Lung (tissue), 12 donors: ENCODE results near the gene TPRN. TPM values are rescaled to one million over a fixed set of nuclear protein-coding genes. Genes with fewer than 3 reads are reported as not detected.

Source experiments
- ATAC-seq: fragments of 200-7000 bp; cut with Tn5 transposase; one replicate; pipeline ENCODE4 v1.9.1; 2020; ENCODE audit warnings: moderate number of reproducible peaks; ENCODE audit not compliant: insufficient read depth, low FRiP score
- DNase-seq, 3 donors: peaks; one replicate each; pipeline ENCODE4 v3.0.0-alpha.2; 2013 to 2017
- H3K27ac ChIP-seq, 2 donors: one replicate each; pipeline ENCODE4 v1.5.1; 2013; ENCODE audit warnings: mild to moderate bottlenecking in 2 of 2, moderate library complexity in 2 of 2, control low read depth in 1 of 2, inconsistent platforms in 1 of 2, low read depth in 1 of 2, low read length in 1 of 2
- H3K27me3 ChIP-seq, 3 donors: one replicate each; pipeline ENCODE4 v1.5.1; 2013; ENCODE audit warnings: low read length in 2 of 3; ENCODE audit not compliant: control insufficient read depth in 3 of 3, insufficient read depth in 3 of 3
- H3K36me3 ChIP-seq, 4 donors: one replicate each; pipeline ENCODE4 v1.5.1; 2013; ENCODE audit warnings: low read length in 4 of 4, mild to moderate bottlenecking in 1 of 4, moderate library complexity in 1 of 4; ENCODE audit not compliant: control insufficient read depth in 4 of 4, insufficient read depth in 4 of 4
- H3K4me1 ChIP-seq, 5 donors: one replicate each; pipeline ENCODE4 v1.5.1; 2013; ENCODE audit warnings: low read length in 5 of 5, mild to moderate bottlenecking in 2 of 5, moderate library complexity in 1 of 5; ENCODE audit not compliant: control insufficient read depth in 5 of 5, insufficient read depth in 5 of 5
- H3K4me3 ChIP-seq: one replicate; pipeline ENCODE4 v1.5.1; 2013; ENCODE audit warnings: mild to moderate bottlenecking, control low read depth, moderate library complexity
- H3K9ac ChIP-seq, 2 donors: one replicate each; pipeline ENCODE4 v1.5.1; 2013; ENCODE audit warnings: low read length in 2 of 2, control low read depth in 1 of 2; ENCODE audit not compliant: insufficient read depth in 1 of 2
- H3K9me3 ChIP-seq, 4 donors: one replicate each; pipeline ENCODE4 v1.5.1; 2013; ENCODE audit warnings: low read length in 3 of 4, mild to moderate bottlenecking in 1 of 4, moderate library complexity in 1 of 4; ENCODE audit not compliant: control insufficient read depth in 4 of 4, insufficient read depth in 3 of 4
- whole genome bisulfite sequencing, 2 donors: extraction: QIAGEN DNeasy Blood & Tissue Kit; methylation state at CpG; one replicate each; pipeline ENCODE4 v1.1.7; 2013; 5-methylcytosine and 5-hydroxymethylcytosine counted together
- polyA plus RNA-seq, 2 donors: library from polyadenylated mRNA; stranded (reverse); fragments of 200-250 nt; gene quantifications; one replicate each; pipeline ENCODE4 v1.2.1, GENCODE V29; 2013
- total RNA-seq, 2 donors: library from RNA; depleted of rRNA in 1 of 2; stranded (reverse); fragments of >200 nt in 1 of 2; gene quantifications; one replicate each; pipeline ENCODE4 v1.2.1, GENCODE V29; 2014 to 2021
- TF ChIP-seq, protein P1 (sequence below): IDR thresholded peaks from 2 replicates; pipeline ENCODE4 v1.5.1; 2012; ENCODE audit warnings: mild to moderate bottlenecking; ENCODE audit errors: control extremely low read depth, extremely low read depth
- donor health status: control.
- donor health status: control.
- donor health status: Bipolar disorder and iron deficiency.
- donor health status: healthy.
- donor health status: DM: yes; HTN: yes; CAD: no.

The TPRN gene
- total and polyA plus RNA-seq, 4 donors = 8.9 to 30.6 (median 15.5) TPM

DNA sequence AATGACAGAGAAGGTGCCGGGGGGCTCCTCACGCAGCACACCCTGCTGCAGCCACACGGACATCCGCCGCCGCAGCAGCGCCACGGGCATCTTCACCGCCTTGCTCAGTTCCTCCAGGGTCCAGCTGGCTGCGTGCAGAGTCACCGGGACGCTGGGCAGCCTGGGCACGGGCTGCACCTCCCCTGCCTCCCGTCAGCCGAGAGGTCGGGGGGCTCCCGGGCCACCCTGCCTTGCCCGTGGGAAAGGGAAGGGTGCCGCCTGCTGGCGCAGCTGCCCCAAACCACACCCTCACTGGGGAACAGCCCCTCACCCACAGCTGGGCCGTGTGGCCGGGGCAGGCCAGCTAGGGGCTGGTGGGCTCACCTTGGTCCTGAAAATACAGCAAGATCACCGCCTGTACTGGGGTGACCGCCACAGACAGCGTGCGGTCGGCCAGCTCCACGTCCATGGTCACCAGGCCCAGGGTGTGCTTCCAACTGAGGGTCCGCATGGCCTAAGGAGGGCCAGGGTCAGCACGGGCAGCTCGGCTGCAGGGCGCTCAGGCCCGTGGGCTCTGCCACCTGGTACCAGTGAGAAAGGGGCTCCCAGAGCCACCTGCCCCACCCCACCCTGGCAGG lies 25.1 kb downstream of the TPRN start:
- Histone ChIP-seq H3K36me3 (peaks cover 0 to 32% (median 2%) of the 10 kb centered on the region in 4 donors), H3K9ac (no peak overlapping the region), H3K27ac (no peak overlapping the region), H3K4me3 (no peak overlapping the region), H3K9me3 (no peaks in the 10 kb centered on the region), H3K4me1 (peaks cover 0 to 5% (median 0%) of the 10 kb centered on the region in 5 donors), H3K27me3 (peaks cover 0 to 7% (median 6%) of the 10 kb centered on the region in 3 donors)
- ATAC-seq (no peak), DNase-seq (no peak)
- 37 to 51% methylated on average over 33 of the region's 33 CpGs for WGBS, 2 donors
- TF ChIP-seq, protein P1, sequence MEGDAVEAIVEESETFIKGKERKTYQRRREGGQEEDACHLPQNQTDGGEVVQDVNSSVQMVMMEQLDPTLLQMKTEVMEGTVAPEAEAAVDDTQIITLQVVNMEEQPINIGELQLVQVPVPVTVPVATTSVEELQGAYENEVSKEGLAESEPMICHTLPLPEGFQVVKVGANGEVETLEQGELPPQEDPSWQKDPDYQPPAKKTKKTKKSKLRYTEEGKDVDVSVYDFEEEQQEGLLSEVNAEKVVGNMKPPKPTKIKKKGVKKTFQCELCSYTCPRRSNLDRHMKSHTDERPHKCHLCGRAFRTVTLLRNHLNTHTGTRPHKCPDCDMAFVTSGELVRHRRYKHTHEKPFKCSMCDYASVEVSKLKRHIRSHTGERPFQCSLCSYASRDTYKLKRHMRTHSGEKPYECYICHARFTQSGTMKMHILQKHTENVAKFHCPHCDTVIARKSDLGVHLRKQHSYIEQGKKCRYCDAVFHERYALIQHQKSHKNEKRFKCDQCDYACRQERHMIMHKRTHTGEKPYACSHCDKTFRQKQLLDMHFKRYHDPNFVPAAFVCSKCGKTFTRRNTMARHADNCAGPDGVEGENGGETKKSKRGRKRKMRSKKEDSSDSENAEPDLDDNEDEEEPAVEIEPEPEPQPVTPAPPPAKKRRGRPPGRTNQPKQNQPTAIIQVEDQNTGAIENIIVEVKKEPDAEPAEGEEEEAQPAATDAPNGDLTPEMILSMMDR = no peak

DNA sequence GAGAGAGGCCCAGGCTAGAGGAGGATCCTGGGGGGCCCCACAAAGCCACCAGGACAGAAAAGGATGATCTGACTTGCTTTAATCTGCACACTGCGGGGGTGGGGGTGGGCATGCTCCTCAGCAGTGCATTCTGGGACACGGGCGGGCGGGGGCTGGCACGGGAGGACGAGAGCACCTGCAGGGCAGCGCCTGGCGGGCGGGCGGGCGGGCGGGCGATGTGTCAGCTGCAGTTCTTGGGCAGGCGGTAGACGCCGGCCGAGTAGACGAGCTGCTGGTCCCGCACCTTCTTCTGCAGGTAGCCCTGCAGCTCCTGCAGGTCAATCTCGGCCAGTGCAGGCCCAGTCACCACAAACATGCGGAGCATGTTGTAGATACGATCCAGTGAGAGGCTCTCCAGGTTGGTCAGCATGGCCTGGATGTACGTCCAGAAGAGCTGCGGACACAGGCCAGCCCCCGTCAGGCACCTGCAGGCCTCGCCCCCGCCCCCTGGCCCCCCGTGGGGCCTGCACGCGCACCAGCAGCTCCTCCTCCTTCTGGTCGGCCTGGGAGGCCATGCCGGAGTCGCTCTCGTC lies 25.7 kb downstream of the TPRN start:
- no peak for DNase-seq
- no peak for ATAC-seq
- Histone ChIP-seq H3K4me3 (no peak overlapping the region), H3K27ac (no peak overlapping the region), H3K36me3 (peaks cover 0 to 26% (median 2%) of the 10 kb centered on the region in 4 donors), H3K9ac (no peak overlapping the region), H3K27me3 (peaks cover 0 to 11% (median 10%) of the 10 kb centered on the region in 3 donors), H3K4me1 (peaks cover 0 to 5% (median 0%) of the 10 kb centered on the region in 5 donors), H3K9me3 (no peaks in the 10 kb centered on the region)
- TF ChIP-seq, protein P1 = no peak
- WGBS, 2 donors = 43 to 61% methylated on average over 34 of the region's 34 CpGs

DNA sequence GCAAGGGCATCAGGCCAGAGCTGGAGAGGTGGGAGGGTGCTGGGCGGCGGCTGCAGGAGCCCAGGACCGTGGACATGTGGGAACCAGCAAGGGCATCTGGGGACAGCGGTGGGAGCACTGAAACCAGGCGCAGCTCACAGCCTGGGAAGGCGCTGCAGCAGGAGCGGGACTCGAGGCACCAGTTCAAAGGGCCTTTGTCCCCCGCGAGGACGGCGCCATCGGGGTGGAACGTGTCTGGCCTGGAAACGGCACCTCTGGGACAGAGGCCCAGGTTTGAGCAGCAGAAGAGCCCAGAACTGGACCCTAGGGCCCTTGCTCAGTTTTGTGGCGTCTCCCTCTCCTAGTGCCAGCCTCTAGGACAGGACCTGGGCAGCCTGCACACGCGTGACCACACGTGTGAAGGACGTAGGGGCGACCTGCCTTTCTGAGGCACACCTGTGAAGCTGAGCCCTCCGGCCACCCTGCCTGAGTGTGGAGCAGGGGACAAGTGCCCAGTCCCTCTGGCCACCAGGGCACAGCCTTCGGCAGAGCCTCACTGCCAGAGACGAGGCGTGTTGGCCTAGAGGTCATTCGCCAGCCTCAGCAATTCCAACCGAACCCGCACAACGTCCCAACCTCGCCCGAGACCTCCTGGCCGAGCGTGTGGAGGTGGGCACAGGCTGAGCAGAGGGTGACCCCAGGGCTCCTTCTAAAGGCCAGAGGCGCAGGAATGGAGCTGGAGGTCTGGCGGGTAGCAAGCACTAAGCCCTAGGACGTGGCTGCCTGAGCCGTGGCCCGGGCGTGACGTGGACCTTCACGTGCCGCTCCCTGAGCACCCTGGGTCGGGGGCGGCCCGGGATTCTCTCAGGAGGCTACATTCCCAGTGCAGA lies 26.5 kb downstream of the TPRN start:
- no peak overlapping the region for H3K27ac ChIP-seq
- WGBS, 2 donors = 78 to 86% methylated on average over 45 of the region's 45 CpGs
- peaks cover 0 to 11% (median 10%) of the 10 kb centered on the region in 3 donors for H3K27me3 ChIP-seq
- H3K9ac ChIP-seq = no peak overlapping the region
- H3K4me1 ChIP-seq = peaks cover 0 to 12% (median 0%) of the 10 kb centered on the region in 5 donors
- H3K9me3 ChIP-seq = no peaks in the 10 kb centered on the region
- H3K36me3 ChIP-seq = peaks cover 0 to 18% (median 0%) of the 10 kb centered on the region in 4 donors
- ATAC-seq (no peak), DNase-seq (no peak)
- TF ChIP-seq, protein P1 = no peak
- H3K4me3 ChIP-seq = no peak overlapping the region
